Subcutaneous adipose tissue (tissue), 4 donors: ENCODE data around the gene MIER3. TPM values are rescaled to one million over a fixed set of nuclear protein-coding genes. Genes with fewer than 3 reads are reported as not detected.

ENCODE experiments used
- total RNA-seq, 4 donors: library from RNA; depleted of rRNA; stranded (reverse); fragments of >200 nt; gene quantifications; one replicate each; pipeline ENCODE4 v1.1.0, GENCODE V29; 2016
- TF ChIP-seq, protein P1 (sequence below): fragments of 450-650 bp; IDR thresholded peaks from one replicate; pipeline ENCODE4 v1.5.1; 2016; ENCODE audit warnings: low read depth, mild to moderate bottlenecking, control low read depth, antibody characterized with exemption, moderate library complexity

Gene MIER3, protein sequence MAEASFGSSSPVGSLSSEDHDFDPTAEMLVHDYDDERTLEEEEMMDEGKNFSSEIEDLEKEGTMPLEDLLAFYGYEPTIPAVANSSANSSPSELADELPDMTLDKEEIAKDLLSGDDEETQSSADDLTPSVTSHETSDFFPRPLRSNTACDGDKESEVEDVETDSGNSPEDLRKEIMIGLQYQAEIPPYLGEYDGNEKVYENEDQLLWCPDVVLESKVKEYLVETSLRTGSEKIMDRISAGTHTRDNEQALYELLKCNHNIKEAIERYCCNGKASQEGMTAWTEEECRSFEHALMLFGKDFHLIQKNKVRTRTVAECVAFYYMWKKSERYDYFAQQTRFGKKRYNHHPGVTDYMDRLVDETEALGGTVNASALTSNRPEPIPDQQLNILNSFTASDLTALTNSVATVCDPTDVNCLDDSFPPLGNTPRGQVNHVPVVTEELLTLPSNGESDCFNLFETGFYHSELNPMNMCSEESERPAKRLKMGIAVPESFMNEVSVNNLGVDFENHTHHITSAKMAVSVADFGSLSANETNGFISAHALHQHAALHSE
- total RNA-seq, result 10 to 100 TPM; 14.3 to 22.8 (median 19.5) TPM

DNA sequence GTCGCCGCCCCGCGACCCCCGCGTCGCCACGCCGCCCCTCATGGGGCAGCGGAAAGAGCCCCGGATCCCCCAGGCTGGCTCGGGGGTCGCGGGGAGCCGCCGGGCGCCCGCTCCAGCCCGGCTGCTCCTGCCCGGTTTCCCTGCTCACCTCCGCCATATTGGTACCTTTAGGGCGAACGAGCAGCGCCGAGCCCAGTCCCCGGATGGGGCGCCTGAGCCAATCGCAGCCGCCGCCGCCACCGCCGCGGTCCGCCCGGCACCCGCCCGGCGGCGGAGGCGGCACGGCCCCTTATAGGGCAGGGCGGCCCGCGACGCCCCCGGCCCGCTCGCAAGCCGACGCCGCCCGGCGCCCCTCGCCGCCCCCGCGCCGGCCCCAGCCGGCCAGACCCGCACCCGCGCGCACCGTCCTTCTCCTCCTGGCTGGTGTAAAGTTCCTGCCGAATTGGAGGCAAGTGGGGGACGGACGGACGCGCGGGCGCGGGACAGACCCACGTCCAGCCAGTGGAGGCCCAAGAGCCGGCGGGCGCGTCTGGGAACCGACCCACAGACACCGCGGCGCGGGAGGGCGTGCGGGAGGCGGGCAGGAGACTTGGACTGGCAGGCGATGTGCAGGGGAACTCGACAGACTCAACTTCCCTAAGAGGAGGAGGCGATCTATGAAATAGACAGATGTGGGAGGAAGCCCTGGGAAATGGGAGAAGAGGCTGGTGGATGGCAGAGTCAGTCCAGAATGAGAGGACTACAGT lies at the start of gene MIER3:
MIER3 (minus strand) TSS at position 178 of the 746 bp plus-strand sequence; CDS start at position 157, 21 bp downstream.
- TF ChIP-seq, protein P1, sequence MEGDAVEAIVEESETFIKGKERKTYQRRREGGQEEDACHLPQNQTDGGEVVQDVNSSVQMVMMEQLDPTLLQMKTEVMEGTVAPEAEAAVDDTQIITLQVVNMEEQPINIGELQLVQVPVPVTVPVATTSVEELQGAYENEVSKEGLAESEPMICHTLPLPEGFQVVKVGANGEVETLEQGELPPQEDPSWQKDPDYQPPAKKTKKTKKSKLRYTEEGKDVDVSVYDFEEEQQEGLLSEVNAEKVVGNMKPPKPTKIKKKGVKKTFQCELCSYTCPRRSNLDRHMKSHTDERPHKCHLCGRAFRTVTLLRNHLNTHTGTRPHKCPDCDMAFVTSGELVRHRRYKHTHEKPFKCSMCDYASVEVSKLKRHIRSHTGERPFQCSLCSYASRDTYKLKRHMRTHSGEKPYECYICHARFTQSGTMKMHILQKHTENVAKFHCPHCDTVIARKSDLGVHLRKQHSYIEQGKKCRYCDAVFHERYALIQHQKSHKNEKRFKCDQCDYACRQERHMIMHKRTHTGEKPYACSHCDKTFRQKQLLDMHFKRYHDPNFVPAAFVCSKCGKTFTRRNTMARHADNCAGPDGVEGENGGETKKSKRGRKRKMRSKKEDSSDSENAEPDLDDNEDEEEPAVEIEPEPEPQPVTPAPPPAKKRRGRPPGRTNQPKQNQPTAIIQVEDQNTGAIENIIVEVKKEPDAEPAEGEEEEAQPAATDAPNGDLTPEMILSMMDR, result no peak

DNA sequence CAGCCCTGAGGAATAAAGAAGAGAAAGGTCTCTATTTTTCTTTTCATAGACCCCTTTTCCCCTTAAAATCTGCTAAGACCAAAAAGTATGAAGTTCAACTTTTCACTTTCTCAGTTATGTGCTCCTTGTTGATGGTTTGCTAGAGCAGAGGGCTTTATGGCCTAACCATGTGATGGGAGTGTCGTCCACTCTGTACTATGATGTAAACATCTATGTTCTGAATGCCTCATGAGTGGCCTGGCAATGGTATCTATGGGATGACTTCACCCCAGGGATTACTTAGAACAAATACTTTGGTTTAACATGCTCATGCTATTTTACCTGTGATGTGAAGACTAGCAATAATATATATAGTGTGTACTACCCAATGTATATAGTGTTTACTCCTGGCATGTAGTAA lies 43.7 kb upstream of the MIER3 start:
- TF ChIP-seq, protein P1, result no peak

DNA sequence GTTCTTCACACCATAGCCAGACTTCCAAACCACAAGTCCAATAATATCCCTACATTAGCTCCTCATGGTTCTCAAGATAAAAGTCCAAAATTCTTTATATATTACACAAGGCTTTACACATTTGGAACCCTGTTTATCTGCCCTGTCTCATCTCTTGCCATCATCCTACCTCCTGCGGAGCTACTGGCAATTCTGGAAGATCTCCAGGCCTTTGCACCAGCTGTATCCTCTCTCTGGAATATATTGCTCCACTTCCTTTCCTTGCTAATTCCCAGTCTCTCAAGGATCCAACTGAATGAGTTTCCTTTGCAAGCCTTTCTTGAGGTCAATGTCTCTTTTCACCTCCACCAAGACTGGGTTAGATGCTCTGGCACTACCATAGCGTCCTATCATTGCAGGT lies 41.3 kb upstream of the MIER3 start:
- TF ChIP-seq, protein P1, result no peak

DNA sequence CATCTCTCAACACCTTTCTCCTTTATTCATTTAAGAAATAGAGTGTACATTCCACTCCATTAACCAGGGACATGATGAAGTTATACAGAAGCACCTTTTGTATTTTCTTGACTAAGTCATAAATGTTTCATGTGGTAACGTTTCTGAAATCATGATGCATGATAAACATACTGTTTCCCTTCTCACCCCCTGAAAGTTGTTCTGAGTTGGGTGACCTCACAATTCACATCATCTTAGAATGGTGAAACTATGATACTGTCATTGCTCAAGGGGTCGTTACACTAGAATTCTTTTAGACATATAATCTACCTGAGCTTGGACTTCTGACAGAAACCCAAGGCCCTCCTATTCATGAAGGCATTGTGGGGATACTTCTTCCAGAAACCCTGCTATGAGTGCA lies 37.8 kb upstream of the MIER3 start:
- TF ChIP-seq, protein P1, result no peak

DNA sequence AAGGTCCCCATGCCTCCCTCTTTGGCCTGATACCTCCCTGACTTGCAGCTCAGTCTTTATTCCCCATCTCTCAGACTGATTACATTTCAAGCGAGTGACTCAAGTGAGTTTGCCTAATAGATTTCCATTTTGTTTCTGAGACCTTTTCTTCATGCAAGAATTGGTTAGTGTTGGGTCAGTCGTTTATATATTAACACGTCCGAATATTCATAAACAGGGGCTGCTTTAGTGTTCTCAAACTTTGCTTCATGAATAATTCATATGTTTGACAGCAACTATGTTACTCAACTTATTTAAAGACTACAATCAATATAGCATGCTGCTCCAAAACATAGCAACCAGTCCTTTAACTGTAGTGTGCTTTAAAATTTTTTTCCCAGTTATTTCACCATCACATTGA lies 36.6 kb upstream of the MIER3 start:
- TF ChIP-seq, protein P1, result no peak

DNA sequence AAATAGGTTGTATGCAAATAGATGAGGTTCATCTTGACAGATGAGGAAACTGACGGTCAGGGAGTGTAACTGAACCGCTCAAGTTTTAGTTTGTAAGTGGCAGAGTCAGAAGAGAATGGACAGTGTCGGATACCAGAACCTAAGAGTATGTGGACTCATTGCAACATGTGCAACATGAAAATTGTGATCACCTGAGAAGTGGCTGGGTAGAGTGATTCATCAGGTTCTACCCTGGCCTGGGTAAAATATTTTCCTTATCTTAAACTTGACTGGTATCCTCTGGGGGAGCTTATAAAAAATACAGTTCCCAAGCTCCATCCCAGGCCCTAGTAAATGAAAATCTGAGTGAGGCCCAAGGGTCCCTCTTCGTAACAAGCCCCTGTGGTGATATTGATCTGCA lies 35.2 kb upstream of the MIER3 start:
- TF ChIP-seq, protein P1, result no peak

DNA sequence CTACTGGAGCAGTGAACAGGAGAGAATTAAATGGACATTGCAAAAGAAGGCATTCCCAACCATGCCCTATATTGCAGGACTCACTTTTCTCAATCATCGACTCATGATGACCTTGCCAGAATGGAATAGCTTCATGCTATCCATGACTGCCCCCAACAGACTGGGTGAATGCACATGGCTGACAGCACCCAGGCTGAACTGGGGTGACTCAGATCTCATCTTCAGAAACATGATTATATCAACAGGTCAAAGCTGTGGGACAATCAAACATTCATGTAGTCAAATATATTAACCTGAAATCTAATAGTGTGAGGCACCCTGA lies 34.7 kb upstream of the MIER3 start:
- TF ChIP-seq, protein P1, result no peak
